CD4-positive, alpha-beta T cell treated with Interleukin-15 for 4 hours (primary cell): ENCODE measurements around the gene DIP2B.
"Not testable (repeated sequence)": the region's sequence is repeated elsewhere in the genome, so short reads cannot be mapped to it uniquely, and the experiment has no call there.

Source experiments
- DNase-seq: peaks from one replicate; pipeline ENCODE4 v3.0.0-alpha.2; 2020; ENCODE audit warnings: low spot score

Gene DIP2B

GRCh38 chr12:50728841-50729240, 224.1 kb downstream of the DIP2B start:
- DNase-seq, result no peak

DNA sequence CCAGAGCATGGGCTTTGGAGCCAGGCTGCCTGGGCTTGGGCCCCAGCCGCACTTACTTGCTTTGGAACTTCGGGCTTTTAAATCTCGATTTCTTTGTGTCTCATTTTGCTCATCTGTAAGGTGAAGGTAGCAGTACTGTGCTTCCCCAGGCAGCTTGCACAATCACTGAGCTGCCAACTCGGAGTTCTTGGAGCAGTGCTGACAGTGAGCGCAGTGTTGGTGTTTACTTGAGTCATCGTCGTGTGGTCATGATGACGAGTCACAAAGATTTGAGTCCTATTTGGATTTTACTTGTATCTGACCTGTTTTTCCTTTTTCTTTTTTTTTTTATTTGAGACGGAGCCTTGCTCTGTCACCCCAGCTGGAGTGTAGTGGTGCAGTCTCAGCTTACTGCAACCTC, 227.8 kb downstream of the DIP2B start:
- no peak for DNase-seq

- DNase-seq, result no peak
Observed at GRCh38 chr12:50733706-50734105, 228.9 kb downstream of the DIP2B start.

DNA sequence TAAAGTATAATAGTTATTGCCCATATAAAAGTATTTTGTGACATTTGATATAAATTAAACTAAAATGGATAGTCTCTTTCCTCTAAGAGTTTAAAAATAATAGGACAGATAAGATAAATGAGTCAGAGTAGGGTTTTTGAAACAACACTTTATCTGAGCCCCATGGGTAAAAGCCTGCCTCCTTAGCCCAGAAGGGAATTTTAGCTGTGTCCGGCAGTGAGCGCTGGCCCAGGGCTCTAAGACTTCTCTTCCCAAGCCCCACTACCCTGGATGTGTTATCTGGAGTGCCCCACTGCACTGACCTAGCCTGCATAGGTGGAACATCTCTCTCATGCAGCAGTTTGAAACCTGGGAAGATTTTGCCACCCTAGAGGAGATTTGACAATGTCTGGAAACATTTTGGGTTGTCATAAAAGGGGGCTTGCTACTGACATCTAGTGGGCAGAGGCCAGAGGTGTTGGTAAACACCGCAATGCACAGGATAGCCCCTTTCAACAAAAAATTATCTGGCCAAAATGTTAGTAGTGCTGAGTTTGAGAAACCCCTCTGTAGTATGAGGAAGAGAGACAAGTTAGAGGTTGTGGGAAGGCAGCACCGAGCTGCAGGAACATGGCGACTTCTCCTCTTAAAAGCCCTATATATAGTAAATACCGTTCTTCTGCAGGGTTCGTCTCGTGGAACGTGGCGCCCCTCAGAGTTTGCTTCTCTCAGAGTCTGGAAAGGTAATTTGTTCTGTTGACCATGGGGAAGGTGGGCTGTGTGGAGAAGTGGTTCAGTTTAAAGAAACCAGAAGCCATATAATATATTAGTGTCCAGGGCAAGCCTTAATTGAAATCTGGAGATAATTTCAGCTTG, 229.9 kb downstream of the DIP2B start:
- DNase-seq, result peak; percentile 14

GRCh38 chr12:50739611-50740010, 234.8 kb downstream of the DIP2B start:
- DNase-seq, result no peak

- DNase-seq, result no peak
Observed at GRCh38 chr12:50740307-50740706, 235.5 kb downstream of the DIP2B start.

DNA sequence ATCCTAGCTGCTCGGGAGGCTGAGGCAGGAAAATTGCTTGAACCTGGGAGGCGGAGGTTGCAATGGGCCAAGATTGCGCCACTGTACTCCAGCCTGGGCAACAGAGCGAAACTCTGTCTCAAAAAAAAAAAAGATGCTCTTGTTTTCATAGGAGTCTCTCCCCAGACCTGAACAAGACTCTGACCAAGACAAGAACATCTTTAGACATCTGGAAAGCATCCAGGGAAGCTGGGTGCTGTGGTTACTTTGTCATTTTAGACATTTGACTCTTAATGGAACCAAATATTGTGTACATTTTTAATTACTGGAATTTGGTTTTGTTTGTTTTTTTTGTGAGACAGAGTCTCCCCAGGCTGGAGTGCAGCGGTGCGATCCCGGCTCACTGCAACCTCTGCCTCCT, 238.0 kb downstream of the DIP2B start:
- no peak for DNase-seq

GRCh38 chr12:50745861-50746260, 241.1 kb downstream of the DIP2B start:
- no peak for DNase-seq

DNA sequence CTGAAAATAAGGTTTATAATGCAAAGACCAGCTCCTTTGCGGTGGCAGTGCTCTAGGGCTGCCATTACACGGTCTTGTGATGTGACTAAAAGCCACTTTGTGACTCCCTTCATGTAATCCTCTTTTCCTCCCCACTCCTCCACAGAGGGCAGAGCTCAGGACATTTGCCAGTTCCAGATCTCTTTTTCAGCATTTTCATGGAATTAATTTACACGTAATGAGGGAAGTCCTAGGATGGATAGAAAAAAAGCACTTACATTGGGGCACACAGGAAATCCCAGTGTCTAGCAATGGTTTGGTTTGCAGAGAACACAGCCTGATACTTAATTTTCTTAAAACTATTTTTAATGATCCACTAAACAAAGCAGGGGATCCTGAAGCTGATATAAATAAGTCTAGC, 241.6 kb downstream of the DIP2B start:
- no peak for DNase-seq

GRCh38 chr12:50747817-50748216, 243.0 kb downstream of the DIP2B start:
- DNase-seq, result no peak

DNA sequence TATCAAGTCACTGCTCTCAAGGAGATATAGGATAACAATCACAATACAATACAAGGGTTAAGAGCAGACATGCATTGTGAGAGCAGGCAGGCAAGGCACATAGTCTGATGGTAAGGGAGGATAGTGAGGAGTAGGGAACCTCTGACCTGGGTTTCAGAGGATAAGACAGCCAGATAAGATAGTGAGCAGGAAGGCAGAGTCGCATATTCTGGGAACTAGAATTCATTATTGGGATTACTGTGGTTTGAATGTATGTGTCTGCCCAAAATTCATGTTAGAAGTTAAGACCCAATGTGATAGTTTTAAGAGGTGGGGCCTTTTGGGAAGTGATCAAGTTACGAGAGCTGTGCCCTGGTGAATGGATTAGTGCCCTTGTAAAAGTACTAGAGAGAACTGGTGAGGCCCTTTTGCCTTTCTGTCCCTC, 244.7 kb downstream of the DIP2B start:
- no peak for DNase-seq

DNA sequence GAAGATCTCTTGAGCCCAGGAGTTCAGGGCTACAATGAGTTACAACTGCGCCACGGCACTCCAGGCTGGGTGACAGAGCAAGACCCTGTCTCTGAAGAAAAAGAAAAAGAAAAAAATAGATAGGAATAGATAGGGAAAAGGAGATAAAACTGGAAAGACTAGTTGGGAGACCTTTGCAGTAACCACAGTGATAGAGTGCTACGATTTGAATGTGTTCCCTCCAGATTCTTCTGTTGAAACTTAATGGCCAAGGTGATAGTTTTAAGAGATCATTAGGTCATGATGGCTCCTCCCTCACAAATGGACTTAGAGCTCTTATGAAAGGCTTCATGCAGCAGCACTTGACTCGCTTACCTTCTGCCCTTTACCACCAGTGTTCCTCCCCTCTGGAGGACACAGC, 245.6 kb downstream of the DIP2B start:
- no peak for DNase-seq

DNA sequence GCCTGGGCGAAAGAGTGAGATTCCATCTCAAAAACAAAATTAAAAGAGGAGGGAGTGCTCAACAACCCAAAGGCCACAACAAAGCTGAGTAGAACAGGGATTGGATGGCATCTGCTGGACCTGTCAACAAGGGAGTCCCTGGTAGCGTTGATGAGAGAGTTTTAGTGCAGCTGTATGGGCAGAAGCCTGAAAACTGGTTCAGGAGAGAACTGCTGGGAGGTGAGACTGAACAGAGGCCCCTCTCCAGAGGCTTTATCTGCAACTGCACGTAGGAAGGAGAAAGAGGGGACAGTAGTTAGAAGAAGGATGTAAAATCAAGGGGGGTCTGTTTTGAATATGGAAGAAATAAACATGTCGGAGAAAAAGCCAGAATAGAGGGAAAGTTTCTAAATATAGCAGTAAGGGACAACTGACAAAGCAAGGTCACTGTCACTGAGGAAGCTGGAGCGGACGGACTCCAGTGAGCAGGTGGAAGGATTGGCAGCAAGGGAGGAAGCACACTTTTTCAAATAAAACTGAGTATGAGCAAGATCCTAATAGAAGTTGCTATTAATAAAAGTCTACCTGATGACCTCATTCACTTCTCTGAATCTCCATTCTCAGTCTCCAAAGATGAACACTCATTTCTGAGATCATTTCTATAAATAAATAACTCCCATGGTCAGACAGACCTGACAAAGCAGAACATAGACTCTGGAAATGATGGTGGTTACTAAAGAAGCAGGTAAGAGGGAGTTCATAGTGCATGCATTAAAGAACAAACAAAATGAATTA, 247.3 kb downstream of the DIP2B start:
- DNase-seq, result no peak

DNA sequence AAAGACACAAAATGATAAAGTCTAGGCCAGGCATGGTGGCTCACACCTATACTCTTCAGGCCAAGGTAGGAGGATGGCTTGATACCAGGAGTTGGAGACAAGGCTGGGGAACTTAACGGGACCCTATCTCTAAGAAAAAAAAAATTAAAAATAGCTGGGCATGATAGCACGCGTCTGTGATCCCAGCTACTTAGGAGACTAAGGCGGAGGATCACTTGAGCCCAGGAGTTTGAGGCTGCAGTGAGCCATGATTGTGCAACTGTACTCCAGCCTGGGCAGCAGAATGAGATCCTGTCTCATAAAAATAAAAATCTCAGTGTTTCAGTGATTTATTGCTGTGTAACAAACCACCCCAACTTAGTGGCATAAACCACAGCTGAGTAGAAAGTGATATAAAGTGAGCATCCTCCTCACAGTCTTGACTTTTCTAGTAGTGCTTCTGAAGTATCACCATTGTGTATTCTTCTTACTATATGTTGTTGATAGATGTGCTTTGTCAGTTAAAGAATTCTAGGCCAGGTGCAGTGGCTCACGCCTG, 248.5 kb downstream of the DIP2B start:
- DNase-seq, result no peak

DNA sequence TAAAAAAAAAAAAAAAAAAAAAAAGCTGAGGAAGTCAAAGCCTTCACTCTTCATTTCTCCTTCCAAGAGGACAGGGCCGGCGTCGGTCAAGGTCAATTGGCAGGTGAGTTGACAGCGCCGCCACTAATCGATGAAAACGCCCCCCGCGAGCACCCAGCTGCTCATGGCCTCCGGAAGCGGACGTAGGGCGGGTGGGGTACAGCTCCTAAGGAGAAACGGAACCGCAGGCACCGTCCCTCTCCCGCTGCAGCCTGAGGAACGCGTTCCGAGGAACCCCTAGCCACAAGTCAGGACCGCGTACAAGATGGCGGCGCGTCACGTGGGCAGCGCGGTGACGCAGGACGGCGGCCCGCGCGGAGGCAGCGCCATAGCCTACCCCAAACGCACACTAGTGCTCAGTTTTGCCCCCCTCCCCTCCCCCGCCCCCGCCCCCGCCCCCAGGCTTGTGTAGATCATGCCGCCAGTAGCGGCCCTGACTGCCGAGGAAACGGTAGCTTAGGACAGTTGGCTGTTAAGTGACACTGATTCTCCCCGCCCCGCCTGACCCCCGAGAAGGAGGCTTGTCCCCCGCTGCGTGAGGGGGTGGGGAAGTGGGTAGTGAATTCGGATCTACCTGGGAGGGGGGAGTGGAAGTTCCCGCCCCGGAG, 259.0 kb downstream of the DIP2B start, which contains the start of gene ATF1:
ATF1 (plus strand) TSS at position 463 of the 647 bp plus-strand sequence. CDS start 16,045 bp downstream, outside the sequence.
- peak; percentile 88 for DNase-seq

DNA sequence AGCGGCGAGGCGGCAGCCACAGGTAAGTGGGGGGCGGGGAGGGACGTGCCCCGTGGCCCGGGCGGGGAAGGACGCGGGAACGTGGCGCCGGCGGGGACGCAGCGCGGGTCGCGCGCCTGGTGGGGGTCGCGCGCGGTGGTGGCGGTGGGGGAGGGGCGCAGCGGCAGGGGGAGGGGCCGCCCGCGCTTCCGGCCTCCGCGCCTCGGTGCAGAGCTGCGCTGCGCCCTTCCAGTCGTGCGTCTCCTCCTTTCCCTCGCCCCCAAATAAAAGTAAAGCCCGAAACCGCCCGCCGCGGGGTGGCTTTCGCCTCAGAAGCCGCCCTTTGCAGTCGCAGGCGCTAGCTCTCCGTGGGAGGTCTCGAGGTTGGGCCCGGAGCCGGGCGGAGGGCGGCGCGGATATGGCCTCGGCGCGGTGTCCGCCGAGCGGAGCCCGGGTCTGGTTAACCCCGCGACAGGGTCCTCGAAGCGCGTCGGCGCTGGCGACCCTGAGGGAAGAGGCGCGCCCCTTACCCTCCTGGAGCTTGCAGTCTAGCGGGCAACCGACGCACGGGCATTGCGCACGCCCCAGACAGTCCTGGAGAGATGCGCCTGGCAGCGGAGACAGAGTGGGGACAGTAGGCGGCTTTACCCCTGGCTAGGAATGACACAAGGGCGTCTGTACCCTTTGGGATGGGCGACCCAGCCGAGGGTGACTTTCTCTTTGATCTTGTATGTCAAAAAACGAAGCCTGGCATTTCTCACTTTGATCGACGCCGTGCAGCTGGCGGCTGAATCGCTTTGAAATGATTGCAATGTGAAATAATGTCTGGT, 259.7 kb downstream of the DIP2B start:
- peak; percentile 79 for DNase-seq

DNA sequence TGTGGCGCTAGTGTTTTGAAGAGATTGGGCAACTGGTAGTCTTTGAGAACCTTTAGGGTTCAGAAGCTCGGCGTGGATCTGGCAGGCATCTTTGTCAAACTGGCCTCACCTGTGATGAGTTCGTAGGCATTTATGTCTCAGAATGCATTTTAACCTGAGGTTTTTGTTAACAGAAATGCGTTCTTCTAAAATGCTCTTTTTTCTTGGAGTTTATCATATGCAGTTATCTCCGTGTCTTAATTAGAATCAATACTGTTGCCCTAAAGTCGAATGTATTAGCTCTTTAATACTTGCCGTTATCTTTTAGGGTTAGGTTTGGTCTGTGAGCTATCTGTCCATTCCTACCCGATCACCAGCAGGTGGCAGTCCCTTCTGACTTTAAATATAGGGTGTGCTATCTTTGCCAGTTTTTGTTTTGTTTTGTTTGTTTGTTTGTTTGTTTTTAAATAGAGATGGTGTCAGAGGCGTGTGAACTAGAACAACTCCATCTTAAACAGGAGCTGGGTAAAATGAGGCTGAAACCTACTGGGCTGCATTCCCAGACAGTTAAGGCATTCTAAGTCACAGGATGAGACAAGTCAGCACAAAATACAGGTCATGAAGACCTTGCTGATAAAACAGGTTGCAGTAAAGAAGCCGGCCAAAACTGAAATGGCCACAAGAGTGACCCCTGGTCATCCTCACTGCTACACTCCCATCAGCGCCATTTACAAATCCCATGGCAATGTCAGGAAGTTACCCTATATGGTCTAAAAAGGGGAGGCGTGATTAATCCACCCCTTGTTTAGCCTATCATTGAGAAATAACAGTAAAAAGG, 260.5 kb downstream of the DIP2B start:
- DNase-seq, result peak; percentile 60

DNA sequence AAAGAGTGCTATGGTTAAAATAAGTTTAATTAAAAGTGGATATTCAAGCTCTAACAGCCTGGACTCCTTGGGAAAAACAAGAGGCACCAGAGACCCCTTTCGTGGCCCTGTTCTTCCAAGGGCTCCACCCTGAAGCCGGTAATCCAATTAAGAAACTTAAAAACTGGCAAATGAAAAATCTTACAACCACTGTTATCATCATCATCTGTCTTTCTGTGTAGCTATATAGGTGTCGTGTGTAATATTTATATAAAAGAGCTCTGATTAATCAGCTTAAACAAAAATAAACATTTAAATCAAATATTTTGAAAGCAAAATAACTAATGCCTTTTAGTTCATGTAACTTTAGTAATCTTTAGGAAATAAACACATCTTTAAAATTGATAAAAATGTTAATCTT, 263.6 kb downstream of the DIP2B start:
- DNase-seq, result no peak

GRCh38 chr12:50768813-50769212, 264.0 kb downstream of the DIP2B start:
- not testable (repeated sequence) for DNase-seq

DNA sequence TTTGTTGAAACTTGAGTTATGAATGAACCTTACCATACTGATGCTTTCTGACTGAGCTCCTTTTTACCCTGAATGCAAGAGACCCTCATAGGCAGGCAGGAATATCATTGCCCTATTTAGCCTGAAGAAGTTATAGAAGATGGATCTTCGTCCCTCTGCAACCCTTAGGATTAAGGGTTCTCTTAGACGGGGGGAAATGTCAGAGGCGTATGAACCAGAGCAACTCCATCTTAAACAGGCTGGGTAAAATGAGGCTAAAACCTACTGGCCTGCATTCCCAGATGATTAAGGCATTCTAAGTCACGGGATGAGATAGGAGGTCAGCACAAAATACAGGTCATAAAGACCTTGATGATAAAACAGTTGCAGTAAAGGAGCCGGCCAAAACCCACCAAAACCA, 266.6 kb downstream of the DIP2B start:
- DNase-seq, result no peak

DNA sequence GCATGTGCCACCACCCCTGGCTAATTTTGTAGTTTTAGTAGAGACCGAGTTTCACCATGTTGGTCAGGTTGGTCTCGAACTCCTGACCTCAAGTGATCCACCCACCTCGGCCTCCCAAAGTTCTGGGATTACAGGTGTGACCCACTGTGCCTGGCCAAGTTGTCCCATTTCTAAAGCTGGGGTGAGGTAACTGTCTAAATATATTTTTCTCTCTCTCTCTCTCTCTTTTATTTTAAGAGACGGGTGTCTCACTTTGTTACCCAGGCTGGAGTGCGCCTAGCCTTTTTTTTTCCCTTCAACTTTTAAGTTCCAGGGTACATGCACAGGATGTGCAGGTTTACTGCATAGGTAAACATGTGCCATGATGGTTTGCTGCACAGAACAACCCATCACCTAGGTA, 267.7 kb downstream of the DIP2B start:
- DNase-seq, result no peak
